Activated naive CD8-positive, alpha-beta T cell treated with anti-CD3 and anti-CD28 coated beads, Interleukin-2, amount 50 U/mL, for 24 hours (primary cell): ENCODE measurements around the gene RMC1.
"Not testable (repeated sequence)": the region's sequence is repeated elsewhere in the genome, so short reads cannot be mapped to it uniquely, and the experiment has no call there.

Source experiments
- ATAC-seq: fragments of 150-1000 bp; cut with Tn5 transposase; one replicate; pipeline ENCODE4 v1.10.0; 2021
- DNase-seq: peaks from one replicate; pipeline ENCODE4 v3.0.0; 2021
- H3K27ac Mint-ChIP-seq: one replicate; pipeline ENCODE4 v1.8.0; 2021; ENCODE audit warnings: mild to moderate bottlenecking, mixed read lengths
- H3K27me3 Mint-ChIP-seq: one replicate; pipeline ENCODE4 v1.8.0; 2021; ENCODE audit warnings: mixed read lengths
- H3K36me3 Mint-ChIP-seq: one replicate; pipeline ENCODE4 v1.8.0; 2021; ENCODE audit warnings: low read depth, mixed read lengths
- H3K4me1 Mint-ChIP-seq: one replicate; pipeline ENCODE4 v1.8.0; 2021; ENCODE audit warnings: mixed read lengths
- H3K4me3 Mint-ChIP-seq: one replicate; pipeline ENCODE4 v1.8.0; 2021; ENCODE audit warnings: mild to moderate bottlenecking, moderate library complexity, mixed read lengths
- H3K9me3 Mint-ChIP-seq: one replicate; pipeline ENCODE4 v1.8.0; 2021; ENCODE audit warnings: mixed read lengths

Gene RMC1

DNA sequence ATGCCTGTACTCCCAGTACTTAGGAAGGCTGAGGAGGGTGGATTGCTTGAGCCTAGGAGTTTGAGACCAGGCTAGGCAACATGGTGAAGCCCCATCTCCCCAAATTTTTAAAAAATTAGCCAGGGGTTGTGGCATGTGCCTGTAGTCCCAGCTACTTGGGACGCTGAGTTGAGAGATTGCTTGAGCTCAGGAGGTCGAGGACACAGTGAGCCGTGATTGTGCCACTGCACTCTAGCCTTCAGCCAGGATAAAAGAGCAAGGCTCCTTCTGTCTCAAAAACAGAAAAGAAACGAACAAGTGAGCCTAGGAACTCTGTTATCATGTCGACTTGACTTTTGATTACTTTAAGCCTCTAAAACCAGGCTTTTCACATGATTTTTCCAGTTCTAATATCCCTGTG lies 69.3 kb downstream of the RMC1 start:
- H3K4me1 Mint-ChIP-seq, result peaks cover 34% of the 10 kb centered on the region
- peaks cover 38% of the 10 kb centered on the region for H3K36me3 Mint-ChIP-seq
- ATAC-seq (no peak), DNase-seq (no peak)
- H3K27ac Mint-ChIP-seq, result no peak overlapping the region
- H3K9me3 Mint-ChIP-seq, result no peaks in the 10 kb centered on the region
- H3K27me3 Mint-ChIP-seq, result no peaks in the 10 kb centered on the region
- no peak overlapping the region for H3K4me3 Mint-ChIP-seq

GRCh38 chr18:23573020-23573419 lies 69.7 kb downstream of the RMC1 start:
- Mint-ChIP-seq H3K27ac (no peak overlapping the region), H3K4me1 (peaks cover 34% of the 10 kb centered on the region), H3K9me3 (no peaks in the 10 kb centered on the region), H3K27me3 (no peaks in the 10 kb centered on the region), H3K4me3 (no peak overlapping the region), H3K36me3 (peaks cover 36% of the 10 kb centered on the region)
- DNase-seq (no peak), ATAC-seq (no peak)

DNA sequence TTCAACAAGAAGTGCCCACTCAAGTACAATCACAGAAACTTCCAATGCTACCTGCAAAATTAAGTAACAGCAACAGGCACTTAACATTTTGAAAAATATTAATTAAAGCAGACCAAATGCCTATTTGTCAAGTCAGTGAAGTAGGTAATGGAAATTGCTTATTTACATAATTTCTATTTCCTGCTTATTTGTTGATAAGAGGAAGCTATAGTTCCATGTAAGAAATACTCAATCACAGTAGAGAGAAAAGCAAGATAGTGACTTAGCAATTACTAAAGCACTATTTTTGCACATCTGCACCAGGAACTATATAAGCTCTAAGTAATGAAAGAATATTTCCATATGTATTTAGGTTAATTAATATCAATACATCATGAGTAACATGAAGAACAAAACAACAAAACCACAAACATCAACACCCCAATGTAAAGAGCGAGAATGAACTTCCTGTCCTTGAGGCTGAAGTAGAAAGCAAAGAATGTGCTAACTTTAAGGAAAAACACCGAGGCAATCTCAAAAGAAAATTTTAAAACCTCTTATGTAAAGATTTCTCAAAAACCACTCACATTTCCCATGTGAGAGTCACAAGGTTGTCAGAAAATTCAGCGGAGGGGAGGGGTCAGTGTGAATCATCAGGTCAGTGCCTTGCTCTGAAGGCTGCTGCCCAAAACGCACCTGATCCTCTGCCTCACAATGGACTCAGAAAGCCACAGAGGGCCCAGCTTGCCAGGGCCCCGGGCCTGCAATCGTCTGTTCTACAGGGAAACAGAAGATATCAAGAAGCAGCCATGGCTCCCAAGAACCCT lies 70.5 kb downstream of the RMC1 start:
- Mint-ChIP-seq H3K9me3 (no peaks in the 10 kb centered on the region), H3K4me3 (no peak overlapping the region), H3K27me3 (no peaks in the 10 kb centered on the region), H3K27ac (peak overlapping the region; percentile 73), H3K4me1 (peaks cover 39% of the 10 kb centered on the region), H3K36me3 (peaks cover 29% of the 10 kb centered on the region)
- peak; percentile 27 for DNase-seq
- ATAC-seq, result peak; percentile 80

DNA sequence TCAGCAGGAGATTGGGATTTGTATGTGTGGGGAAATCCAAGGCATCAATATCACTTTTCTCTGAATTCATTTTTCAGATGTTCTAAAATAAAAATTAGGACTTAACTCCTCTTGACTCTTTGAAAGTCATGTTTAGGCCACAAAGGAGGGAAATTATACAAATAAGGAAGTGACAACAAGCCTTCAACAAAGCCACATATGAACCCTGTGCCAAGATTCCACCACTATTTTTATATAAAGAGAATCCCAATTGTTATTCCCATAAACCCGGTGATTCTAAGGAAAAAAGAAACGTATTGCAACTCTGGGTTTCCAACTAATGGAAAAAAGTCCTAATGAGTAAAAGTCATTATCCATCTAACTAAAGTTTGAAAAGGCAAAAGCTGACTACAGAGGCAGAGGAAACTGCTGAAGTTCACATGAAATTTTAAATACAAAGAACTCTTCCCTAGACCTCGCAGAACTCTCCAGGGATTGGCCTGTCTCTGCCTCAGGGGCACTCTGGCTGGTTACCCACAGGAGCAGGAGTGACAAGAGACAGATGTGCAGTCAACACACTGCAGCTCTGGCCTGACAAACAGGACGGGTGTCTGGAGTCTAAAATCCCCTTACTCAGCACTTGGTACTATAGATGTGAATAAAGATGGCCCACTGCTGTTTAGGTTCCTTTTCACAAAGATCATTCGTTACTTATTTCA lies 71.4 kb downstream of the RMC1 start:
- H3K9me3 Mint-ChIP-seq, result no peaks in the 10 kb centered on the region
- H3K4me3 Mint-ChIP-seq, result no peak overlapping the region
- H3K27me3 Mint-ChIP-seq, result no peaks in the 10 kb centered on the region
- ATAC-seq (no peak), DNase-seq (no peak)
- peaks cover 27% of the 10 kb centered on the region for H3K36me3 Mint-ChIP-seq
- H3K4me1 Mint-ChIP-seq, result peaks cover 42% of the 10 kb centered on the region
- peak overlapping the region; percentile 73 for H3K27ac Mint-ChIP-seq

- no peak for ATAC-seq
- Mint-ChIP-seq H3K27ac (no peak overlapping the region), H3K4me1 (peaks cover 45% of the 10 kb centered on the region), H3K4me3 (no peak overlapping the region), H3K27me3 (no peaks in the 10 kb centered on the region), H3K36me3 (peaks cover 24% of the 10 kb centered on the region), H3K9me3 (no peaks in the 10 kb centered on the region)
- DNase-seq, result no peak
These were observed 72.0 kb downstream of the RMC1 start for GRCh38 chr18:23575309-23575651.

DNA sequence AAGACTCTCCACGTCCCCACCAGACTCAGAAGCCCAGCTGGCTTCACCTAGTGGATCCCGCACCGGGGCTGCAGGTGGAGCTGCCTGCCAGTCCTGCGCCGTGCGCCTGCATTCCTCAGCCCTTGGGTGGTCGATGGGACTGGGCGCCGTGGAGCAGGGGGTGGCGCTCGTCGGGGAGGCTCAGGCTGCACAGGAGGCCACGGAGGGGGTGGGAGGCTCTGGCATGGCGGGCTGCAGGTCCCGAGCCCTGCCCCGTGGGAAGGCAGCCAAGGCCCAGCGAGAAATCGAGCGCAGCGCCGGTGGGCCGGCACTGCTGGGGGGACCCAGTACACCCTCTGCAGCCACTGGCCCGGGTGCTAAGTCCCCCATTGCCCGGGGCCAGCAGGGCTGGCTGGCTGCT lies 74.2 kb downstream of the RMC1 start:
- not testable (repeated sequence) for ATAC-seq, H3K27me3 Mint-ChIP-seq, H3K27ac Mint-ChIP-seq, H3K4me3 Mint-ChIP-seq, H3K9me3 Mint-ChIP-seq, DNase-seq
- Mint-ChIP-seq H3K4me1 (peaks cover 59% of the 10 kb centered on the region), H3K36me3 (peaks cover 18% of the 10 kb centered on the region)

DNA sequence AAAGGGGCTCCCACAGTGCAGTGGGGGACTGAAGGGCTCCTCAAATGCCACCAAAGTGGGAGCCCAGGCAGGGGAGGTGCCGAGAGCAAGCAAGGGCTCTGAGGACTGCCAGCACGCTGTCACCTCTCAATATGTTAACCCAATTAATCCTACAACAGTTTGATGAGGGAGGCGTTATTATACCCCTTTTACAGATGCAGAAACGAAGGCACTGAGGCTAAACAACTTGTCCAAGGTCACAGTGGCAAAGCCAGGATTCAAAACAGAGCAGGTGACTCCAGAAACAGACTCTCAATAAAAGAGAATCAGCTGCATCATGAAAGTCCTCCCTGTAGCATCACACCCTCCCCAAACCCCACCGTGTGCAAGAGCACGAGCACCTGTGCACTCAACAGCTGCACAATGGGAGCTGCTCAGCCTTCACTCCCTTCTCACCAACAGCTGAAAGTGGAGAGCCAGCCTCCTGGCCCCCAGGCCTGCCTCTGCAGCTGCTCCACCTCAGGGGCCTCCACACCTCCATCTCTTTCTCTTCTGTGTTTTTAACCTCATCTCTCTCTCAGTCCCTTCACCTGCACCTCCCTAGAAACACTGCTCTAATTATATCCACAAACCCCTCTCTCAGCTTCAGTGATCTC lies 74.9 kb downstream of the RMC1 start:
- Mint-ChIP-seq H3K27me3 (no peaks in the 10 kb centered on the region), H3K9me3 (no peaks in the 10 kb centered on the region), H3K4me3 (no peak overlapping the region), H3K36me3 (peaks cover 18% of the 10 kb centered on the region), H3K4me1 (peaks cover 59% of the 10 kb centered on the region), H3K27ac (peak overlapping the region; percentile 34)
- DNase-seq (no peak), ATAC-seq (no peak)

DNA sequence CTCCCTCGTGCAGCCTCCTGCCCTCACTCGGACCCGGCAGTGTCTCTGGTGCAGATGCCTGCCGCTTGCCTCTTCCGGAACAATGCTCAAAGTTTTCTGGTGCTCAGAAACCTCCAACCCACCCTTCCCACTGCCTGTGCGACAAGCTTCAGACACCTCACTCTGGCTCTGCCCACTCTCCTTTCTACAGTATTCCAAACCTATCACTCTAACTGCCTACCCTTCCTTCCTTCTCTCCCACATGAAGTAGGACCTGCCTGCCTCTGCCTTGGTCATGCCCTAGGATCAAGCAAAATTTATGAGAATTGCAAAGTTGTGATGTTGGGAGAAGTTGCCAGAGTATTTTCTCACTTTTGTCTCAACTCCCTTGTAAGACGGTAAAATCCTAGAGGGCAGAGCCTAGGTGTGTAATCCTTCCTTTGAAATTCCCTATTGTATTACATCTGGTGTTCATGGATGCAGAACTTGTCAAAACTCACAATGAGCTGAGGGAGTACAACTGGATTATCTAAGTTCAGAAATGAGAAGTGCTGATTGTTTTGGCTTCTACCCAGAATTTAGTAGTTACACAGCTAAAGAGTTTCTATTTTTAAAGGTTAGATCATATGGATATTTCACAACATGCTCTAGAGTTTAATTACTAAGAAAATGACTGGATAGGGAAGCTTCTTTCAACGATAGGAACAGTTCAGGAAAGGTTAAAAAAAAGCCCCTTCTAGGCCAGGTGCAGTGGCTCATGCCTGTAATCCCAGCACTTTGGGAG lies 75.8 kb downstream of the RMC1 start:
- DNase-seq (no peak), ATAC-seq (no peak)
- Mint-ChIP-seq H3K36me3 (peaks cover 19% of the 10 kb centered on the region), H3K4me3 (no peak overlapping the region), H3K9me3 (no peaks in the 10 kb centered on the region), H3K4me1 (peaks cover 58% of the 10 kb centered on the region), H3K27me3 (no peaks in the 10 kb centered on the region), H3K27ac (no peak overlapping the region)

GRCh38 chr18:23580677-23581367 lies 77.5 kb downstream of the RMC1 start:
- ATAC-seq (peak; percentile 29), DNase-seq (no peak)
- no peak overlapping the region for H3K27ac Mint-ChIP-seq
- H3K36me3 Mint-ChIP-seq, result peaks cover 20% of the 10 kb centered on the region
- no peaks in the 10 kb centered on the region for H3K27me3 Mint-ChIP-seq
- no peaks in the 10 kb centered on the region for H3K9me3 Mint-ChIP-seq
- H3K4me1 Mint-ChIP-seq, result peaks cover 53% of the 10 kb centered on the region
- H3K4me3 Mint-ChIP-seq, result no peak overlapping the region
